Upper lobe of right lung (tissue), 1 donor: ENCODE results near the gene PDK2. TPM values are rescaled to one million over a fixed set of nuclear protein-coding genes. Genes with fewer than 3 reads are reported as not detected.
A peak's percentile ranks its signal among the peaks of the same experiment; 100 is the strongest.

Experiments used
- ATAC-seq: fragments of 200-7000 bp; cut with Tn5 transposase; one replicate; pipeline ENCODE4 v1.9.1; 2020; ENCODE audit warnings: mild to moderate bottlenecking, moderate library complexity
- DNase-seq: peaks from one replicate; pipeline ENCODE4 v3.0.0-alpha.2; 2020
- H3K27ac ChIP-seq: fragments of 200-600 bp; one replicate; pipeline ENCODE4 v1.8.0; 2022
- H3K27me3 ChIP-seq: fragments of 200-600 bp; one replicate; pipeline ENCODE4 v1.8.0; 2022; ENCODE audit warnings: mild to moderate bottlenecking
- H3K36me3 ChIP-seq: fragments of 200-600 bp; one replicate; pipeline ENCODE4 v1.8.0; 2022
- H3K4me1 ChIP-seq: fragments of 200-600 bp; one replicate; pipeline ENCODE4 v1.8.0; 2022
- H3K4me3 ChIP-seq: fragments of 200-600 bp; one replicate; pipeline ENCODE4 v1.8.0; 2022; ENCODE audit warnings: mild to moderate bottlenecking
- H3K9me3 ChIP-seq: fragments of 200-600 bp; one replicate; pipeline ENCODE4 v1.8.0; 2022
- intact Hi-C: fragments of 100-400 bp; cut with DNase I; formaldehyde crosslinking; loops from one replicate; pipeline ENCODE4 v1.11.0; 2022
- total RNA-seq: library from RNA; stranded (reverse); fragmentation: NEBNext Ultra II Directional; extraction: Animal tissue kit (Norgen Biotek cat#: 25700); gene quantifications from one replicate; pipeline ENCODE4 v1.2.1, GENCODE V29; 2021
- TF ChIP-seq, protein P1 (sequence below): fragments of 200-600 bp; IDR thresholded peaks from one replicate; pipeline ENCODE4 v1.8.0; 2022; ENCODE audit warnings: antibody characterized with exemption
- donor health status: DM: no; HTN: yes; CAD: no; lungs with severe emphysema.

PDK2 gene
- total RNA-seq, 1 donor from 2014 or later, result 30.2 TPM

DNA sequence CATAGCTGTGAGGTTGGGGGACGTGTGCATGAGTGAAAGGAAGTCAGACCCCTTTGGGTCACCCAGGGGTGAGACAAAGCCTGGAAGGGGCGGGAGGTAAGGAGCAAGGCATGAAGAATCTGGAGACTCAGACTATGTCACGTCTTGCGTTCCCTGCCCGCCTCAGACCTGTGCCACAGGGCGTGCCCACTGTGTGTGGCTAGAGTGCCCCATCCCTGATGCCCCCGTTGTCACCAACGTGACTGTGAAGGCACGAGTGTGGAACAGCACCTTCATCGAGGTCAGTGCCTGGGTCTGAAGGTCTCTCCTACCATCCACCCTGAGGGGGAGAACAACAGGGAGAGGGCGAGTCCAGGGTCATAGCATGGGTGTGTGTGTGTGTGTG lies 15.1 kb upstream of the PDK2 start:
- ATAC-seq (no peak), DNase-seq (no peak)
- H3K27ac ChIP-seq, result no peak overlapping the region
- no peaks in the 10 kb centered on the region for H3K27me3 ChIP-seq
- no peaks in the 10 kb centered on the region for H3K4me1 ChIP-seq
- peaks cover 87% of the 10 kb centered on the region for H3K36me3 ChIP-seq
- TF ChIP-seq, protein P1, sequence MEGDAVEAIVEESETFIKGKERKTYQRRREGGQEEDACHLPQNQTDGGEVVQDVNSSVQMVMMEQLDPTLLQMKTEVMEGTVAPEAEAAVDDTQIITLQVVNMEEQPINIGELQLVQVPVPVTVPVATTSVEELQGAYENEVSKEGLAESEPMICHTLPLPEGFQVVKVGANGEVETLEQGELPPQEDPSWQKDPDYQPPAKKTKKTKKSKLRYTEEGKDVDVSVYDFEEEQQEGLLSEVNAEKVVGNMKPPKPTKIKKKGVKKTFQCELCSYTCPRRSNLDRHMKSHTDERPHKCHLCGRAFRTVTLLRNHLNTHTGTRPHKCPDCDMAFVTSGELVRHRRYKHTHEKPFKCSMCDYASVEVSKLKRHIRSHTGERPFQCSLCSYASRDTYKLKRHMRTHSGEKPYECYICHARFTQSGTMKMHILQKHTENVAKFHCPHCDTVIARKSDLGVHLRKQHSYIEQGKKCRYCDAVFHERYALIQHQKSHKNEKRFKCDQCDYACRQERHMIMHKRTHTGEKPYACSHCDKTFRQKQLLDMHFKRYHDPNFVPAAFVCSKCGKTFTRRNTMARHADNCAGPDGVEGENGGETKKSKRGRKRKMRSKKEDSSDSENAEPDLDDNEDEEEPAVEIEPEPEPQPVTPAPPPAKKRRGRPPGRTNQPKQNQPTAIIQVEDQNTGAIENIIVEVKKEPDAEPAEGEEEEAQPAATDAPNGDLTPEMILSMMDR, result no peak
- intact Hi-C loops, result no loop called here
- no peaks in the 10 kb centered on the region for H3K9me3 ChIP-seq
- no peak overlapping the region for H3K4me3 ChIP-seq

DNA sequence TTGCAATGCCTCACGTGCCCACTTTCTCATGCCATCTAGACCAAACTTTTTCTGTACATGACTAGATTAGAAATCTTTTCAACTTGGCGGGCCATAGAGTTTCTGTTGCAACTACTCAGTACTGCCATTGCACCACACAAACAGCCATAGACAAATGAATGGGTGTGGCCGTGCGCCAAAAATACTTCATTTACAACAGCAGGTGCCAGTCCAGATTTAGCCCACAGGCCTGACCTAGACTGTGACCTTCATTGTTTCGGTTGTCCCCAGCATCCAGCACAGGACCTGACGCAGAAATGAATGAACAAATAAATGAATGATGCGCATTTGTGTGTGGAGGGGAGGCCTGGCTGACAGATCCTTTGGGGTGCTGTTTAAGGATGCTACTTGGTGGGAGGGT lies 14.3 kb upstream of the PDK2 start:
- no peak for DNase-seq
- TF ChIP-seq, protein P1, result no peak
- peaks cover 80% of the 10 kb centered on the region for H3K36me3 ChIP-seq
- H3K4me1 ChIP-seq, result no peaks in the 10 kb centered on the region
- intact Hi-C loops, result no loop called here
- ATAC-seq, result no peak
- H3K27ac ChIP-seq, result no peak overlapping the region
- no peaks in the 10 kb centered on the region for H3K9me3 ChIP-seq
- H3K4me3 ChIP-seq, result no peak overlapping the region
- no peaks in the 10 kb centered on the region for H3K27me3 ChIP-seq

DNA sequence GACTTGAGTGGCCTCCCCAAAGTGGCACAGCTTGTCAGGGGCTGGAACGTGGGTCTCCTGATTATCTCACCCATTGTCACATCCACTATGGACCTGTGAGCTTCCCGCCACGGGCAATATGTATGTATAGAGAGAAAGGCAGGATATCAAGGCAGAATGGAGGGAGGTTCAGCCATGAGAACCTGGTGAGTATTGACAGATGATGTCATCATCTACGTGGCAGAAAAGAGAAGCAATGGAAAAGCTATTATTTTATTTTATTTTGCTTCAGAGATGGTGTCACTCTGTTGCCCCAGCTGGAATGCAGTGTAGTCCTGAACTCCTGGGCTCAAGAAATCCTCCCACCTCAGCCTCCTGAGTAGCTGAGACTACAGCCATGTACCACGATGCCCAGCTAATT lies 13.4 kb upstream of the PDK2 start:
- H3K4me3 ChIP-seq, result no peak overlapping the region
- H3K9me3 ChIP-seq, result no peaks in the 10 kb centered on the region
- no peak for ATAC-seq
- TF ChIP-seq, protein P1, result no peak
- no peaks in the 10 kb centered on the region for H3K27me3 ChIP-seq
- no peaks in the 10 kb centered on the region for H3K4me1 ChIP-seq
- intact Hi-C loops, result no loop called here
- H3K27ac ChIP-seq, result no peak overlapping the region
- peaks cover 76% of the 10 kb centered on the region for H3K36me3 ChIP-seq
- no peak for DNase-seq

DNA sequence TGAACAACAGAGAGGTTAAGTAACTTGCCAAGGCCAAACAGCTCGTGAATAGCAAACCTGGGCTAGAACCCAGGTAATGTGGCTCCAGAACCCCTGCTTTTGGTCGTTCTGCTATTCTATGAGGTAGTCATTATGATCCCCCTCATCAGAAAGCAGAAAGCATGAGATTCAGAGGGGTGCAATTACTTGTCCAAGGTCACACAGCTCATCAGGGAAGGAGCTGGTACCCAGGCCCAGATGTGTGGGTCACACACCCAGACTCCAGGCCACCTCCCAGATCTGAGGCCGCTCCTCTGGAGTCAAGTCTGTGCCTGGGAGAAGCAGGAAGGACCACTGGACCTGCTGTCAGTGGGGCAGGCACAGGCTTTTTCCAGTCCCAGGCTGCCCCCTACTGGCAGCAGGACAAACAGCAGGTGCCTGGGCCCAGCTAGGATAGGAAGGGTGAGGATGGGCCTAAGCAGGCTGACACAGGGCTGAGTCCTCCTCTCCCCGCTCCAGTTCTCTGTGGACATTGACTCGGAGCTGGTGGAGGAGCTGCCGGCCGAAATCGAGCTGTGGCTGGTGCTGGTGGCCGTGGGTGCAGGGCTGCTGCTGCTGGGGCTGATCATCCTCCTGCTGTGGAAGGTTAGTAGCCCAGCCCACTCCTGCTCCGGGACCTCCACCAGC lies 7.8 kb upstream of the PDK2 start:
- intact Hi-C loops, result loop anchor here (5.0 kb wide), 1 partner anchor 60 kb away; no protein-coding TSS in a partner anchor
- Histone ChIP-seq H3K4me1 (no peaks in the 10 kb centered on the region), H3K9me3 (no peaks in the 10 kb centered on the region), H3K36me3 (peaks cover 58% of the 10 kb centered on the region), H3K27ac (no peak overlapping the region), H3K4me3 (no peak overlapping the region), H3K27me3 (no peaks in the 10 kb centered on the region)
- TF ChIP-seq, protein P1, result peak; percentile 96
- ATAC-seq, result peak; percentile 92
- DNase-seq, result peak; percentile 81

DNA sequence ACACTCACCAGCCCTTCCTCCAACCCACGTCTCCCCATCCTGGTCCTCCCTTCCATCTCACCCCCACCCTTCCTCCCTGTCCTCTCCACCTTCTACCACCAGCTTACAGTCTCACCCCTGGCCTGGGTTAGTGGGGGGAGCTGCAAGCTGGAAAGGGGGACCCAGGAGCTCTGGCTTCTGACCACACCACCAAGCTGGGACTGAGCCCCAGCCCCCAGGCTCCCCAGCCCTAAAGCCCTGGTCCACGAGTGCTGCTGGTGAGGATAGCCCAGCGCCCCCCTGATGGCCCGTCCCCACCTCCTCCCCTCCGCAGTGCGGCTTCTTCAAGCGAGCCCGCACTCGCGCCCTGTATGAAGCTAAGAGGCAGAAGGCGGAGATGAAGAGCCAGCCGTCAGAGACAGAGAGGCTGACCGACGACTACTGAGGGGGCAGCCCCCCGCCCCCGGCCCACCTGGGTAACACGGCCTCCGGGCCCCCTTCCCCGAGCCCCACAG lies 7.2 kb upstream of the PDK2 start:
- ATAC-seq (peak; percentile 8), DNase-seq (no peak)
- Histone ChIP-seq H3K36me3 (peaks cover 52% of the 10 kb centered on the region), H3K27me3 (no peaks in the 10 kb centered on the region), H3K27ac (no peak overlapping the region), H3K4me3 (no peak overlapping the region), H3K9me3 (no peaks in the 10 kb centered on the region), H3K4me1 (no peaks in the 10 kb centered on the region)
- TF ChIP-seq, protein P1, result no peak
- intact Hi-C loops, result loop anchor here (5.0 kb wide), 1 partner anchor 61 kb away; no protein-coding TSS in a partner anchor
